Ishikawa (cell line): Measurements from ENCODE around the gene ZMAT1.

Source experiments
- CEBPB ChIP-seq: IDR thresholded peaks from 2 replicates; pipeline ENCODE4 v1.6.1; 2012
- CREB1 ChIP-seq: IDR thresholded peaks from 2 replicates; pipeline ENCODE4 v1.6.1; 2012; ENCODE audit warnings: low read depth
- EGR1 ChIP-seq: IDR thresholded peaks from 2 replicates; pipeline ENCODE4 v1.6.1; 2012
- EP300 ChIP-seq: IDR thresholded peaks from 2 replicates; pipeline ENCODE4 v1.6.1; 2012; ENCODE audit warnings: borderline replicate concordance
- FOXM1 ChIP-seq: IDR thresholded peaks from 2 replicates; pipeline ENCODE4 v1.6.1; 2012; ENCODE audit warnings: low read depth, borderline replicate concordance
- MAX ChIP-seq: IDR thresholded peaks from 2 replicates; pipeline ENCODE4 v1.6.1; 2012
- NFIC ChIP-seq: IDR thresholded peaks from 2 replicates; pipeline ENCODE4 v1.6.1; 2012
- RAD21 ChIP-seq: IDR thresholded peaks from 2 replicates; pipeline ENCODE4 v1.6.1; 2012; ENCODE audit warnings: low read depth
- TAF1 ChIP-seq: IDR thresholded peaks from 2 replicates; pipeline ENCODE4 v1.6.1; 2012; ENCODE audit warnings: low read depth, mild to moderate bottlenecking
- TCF12 ChIP-seq: IDR thresholded peaks from 2 replicates; pipeline ENCODE4 v1.6.1; 2012; ENCODE audit warnings: low read depth
- TEAD4 ChIP-seq: IDR thresholded peaks from 2 replicates; pipeline ENCODE4 v1.6.1; 2012
- USF1 ChIP-seq: IDR thresholded peaks from 2 replicates; pipeline ENCODE4 v1.6.1; 2012
- YY1 ChIP-seq: IDR thresholded peaks from 2 replicates; pipeline ENCODE4 v1.6.1; 2012; ENCODE audit warnings: low read depth
- ZBTB7A ChIP-seq: IDR thresholded peaks from 2 replicates; pipeline ENCODE4 v1.6.1; 2012; ENCODE audit warnings: low read depth
- TF ChIP-seq, protein P1 (sequence below): IDR thresholded peaks from 2 replicates; pipeline ENCODE4 v1.6.1; 2012; ENCODE audit warnings: low read depth, mild to moderate bottlenecking

The ZMAT1 gene

GRCh38 chrX:101956556-101956955 lies 24.7 kb upstream of the ZMAT1 start:
- TF ChIP-seq TAF1 (no peak), YY1 (no peak), CREB1 (no peak), EGR1 (no peak), RAD21 (no peak), TEAD4 (no peak)

DNA sequence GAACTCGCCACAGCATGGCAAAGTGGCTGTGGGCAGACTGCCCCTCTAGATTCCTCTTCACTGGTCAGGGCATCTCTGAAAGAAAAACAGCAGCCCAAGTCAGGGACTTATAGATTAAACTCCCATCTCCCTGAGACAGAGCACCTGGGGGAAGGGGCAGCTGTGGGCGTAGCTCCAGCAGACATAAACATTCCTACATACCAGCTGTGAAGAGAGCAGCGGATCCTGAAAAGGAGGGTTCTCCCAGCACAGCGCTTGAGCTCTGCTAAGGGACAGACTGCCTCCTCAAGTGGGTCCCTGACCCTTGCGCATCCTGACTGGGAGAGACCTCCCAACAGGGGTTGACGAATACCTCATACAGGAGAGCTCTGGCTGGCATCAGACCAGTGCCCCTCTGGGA lies 18.8 kb upstream of the ZMAT1 start:
- no peak for TF ChIP-seq RAD21
- no peak for TF ChIP-seq EGR1
- TF ChIP-seq MAX: no peak
- TF ChIP-seq, protein P1, sequence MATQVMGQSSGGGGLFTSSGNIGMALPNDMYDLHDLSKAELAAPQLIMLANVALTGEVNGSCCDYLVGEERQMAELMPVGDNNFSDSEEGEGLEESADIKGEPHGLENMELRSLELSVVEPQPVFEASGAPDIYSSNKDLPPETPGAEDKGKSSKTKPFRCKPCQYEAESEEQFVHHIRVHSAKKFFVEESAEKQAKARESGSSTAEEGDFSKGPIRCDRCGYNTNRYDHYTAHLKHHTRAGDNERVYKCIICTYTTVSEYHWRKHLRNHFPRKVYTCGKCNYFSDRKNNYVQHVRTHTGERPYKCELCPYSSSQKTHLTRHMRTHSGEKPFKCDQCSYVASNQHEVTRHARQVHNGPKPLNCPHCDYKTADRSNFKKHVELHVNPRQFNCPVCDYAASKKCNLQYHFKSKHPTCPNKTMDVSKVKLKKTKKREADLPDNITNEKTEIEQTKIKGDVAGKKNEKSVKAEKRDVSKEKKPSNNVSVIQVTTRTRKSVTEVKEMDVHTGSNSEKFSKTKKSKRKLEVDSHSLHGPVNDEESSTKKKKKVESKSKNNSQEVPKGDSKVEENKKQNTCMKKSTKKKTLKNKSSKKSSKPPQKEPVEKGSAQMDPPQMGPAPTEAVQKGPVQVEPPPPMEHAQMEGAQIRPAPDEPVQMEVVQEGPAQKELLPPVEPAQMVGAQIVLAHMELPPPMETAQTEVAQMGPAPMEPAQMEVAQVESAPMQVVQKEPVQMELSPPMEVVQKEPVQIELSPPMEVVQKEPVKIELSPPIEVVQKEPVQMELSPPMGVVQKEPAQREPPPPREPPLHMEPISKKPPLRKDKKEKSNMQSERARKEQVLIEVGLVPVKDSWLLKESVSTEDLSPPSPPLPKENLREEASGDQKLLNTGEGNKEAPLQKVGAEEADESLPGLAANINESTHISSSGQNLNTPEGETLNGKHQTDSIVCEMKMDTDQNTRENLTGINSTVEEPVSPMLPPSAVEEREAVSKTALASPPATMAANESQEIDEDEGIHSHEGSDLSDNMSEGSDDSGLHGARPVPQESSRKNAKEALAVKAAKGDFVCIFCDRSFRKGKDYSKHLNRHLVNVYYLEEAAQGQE: no peak
- TF ChIP-seq TAF1: no peak
- TF ChIP-seq TCF12: no peak
- no peak for TF ChIP-seq USF1
- no peak for TF ChIP-seq NFIC
- no peak for TF ChIP-seq ZBTB7A
- TF ChIP-seq CEBPB: no peak
- TF ChIP-seq CREB1: no peak
- TF ChIP-seq TEAD4: no peak
- TF ChIP-seq YY1: no peak
- no peak for TF ChIP-seq FOXM1
- TF ChIP-seq EP300: no peak

GRCh38 chrX:101932249-101932570 lies 383 bp upstream of the ZMAT1 start:
- TF ChIP-seq NFIC (no peak), MAX (peak; percentile 98)

- TF ChIP-seq CEBPB (no peak), TEAD4 (no peak), NFIC (no peak), MAX (no peak), TAF1 (no peak), RAD21 (no peak), FOXM1 (no peak), EGR1 (no peak), ZBTB7A (no peak), CREB1 (no peak), USF1 (no peak), EP300 (no peak), YY1 (no peak), TCF12 (no peak)
- TF ChIP-seq, protein P1: no peak
These were observed 715 bp downstream of the ZMAT1 start for GRCh38 chrX:101931136-101931487.

DNA sequence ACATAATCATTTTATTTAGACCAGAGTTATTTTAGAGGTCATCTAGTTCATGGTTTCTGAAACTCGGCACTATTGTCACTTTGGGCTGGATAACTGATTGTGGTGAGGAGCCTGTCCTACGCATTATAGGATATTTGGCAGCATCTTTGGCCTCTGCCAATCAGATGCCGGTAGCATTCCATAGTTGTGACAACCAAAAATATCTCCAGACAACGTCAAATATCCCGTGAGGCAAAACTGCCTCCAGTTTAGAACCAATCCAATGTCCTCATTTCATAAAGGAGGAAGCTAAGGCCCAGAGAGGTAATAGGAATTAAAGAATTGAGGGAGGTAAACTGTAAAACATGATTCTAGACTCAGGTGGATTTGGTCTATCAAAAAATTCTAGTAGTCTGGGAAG lies 6.1 kb downstream of the ZMAT1 start:
- TF ChIP-seq CEBPB: no peak
- no peak for TF ChIP-seq FOXM1
- no peak for TF ChIP-seq YY1
- TF ChIP-seq, protein P1: no peak
- no peak for TF ChIP-seq NFIC
- no peak for TF ChIP-seq TEAD4
- TF ChIP-seq CREB1: no peak
- TF ChIP-seq MAX: no peak
- no peak for TF ChIP-seq EGR1
- TF ChIP-seq EP300: no peak
- no peak for TF ChIP-seq TCF12
- TF ChIP-seq TAF1: no peak
